ENCODE data around the gene WAC. TPM values are rescaled to one million over a fixed set of nuclear protein-coding genes. Genes with fewer than 3 reads are reported as not detected.
"Not testable (repeated sequence)": the region's sequence is repeated elsewhere in the genome, so short reads cannot be mapped to it uniquely, and the experiment has no call there.

WAC gene
- total and polyA plus RNA-seq, 4 donors, result 53.7 to 149 (median 90.2) TPM

DNA sequence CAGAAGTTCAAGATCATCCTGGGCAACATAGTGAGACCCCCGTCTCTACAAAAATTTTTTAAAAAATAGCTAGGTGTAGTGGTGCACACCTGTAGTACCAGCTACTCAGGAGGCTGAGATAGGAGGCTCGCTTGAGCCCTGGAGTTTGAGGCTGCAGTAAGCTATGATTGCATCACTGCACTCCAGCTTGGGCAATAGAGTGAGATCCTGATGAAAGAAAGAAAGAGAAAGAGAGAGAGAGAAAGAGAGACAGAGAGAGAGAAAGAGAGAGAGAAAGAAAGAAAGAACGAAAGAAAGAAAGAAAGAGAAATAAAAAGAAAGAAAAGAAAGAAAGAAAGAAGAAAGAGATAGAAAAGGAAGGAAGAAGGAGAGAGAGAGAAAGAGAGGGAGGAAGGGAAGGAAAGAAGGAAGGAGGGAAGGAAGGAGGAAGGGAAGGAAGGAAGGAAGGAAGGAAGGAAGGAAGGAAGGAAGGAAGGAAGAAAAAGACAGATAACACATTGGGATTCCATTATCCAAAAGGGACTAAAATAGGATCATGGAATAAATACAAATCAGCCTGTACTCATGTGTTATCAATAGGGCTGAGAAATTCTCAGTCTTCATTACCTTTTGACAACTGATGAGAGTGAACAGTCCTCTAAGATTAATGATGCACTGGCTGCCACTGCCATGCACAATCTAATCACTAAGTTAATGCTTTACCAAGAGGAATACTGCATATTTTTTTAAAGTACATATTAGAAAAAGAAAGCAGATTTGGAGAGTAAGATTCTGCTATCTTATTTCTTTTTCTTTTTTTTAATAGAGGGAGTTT, 35.4 kb upstream of the WAC start:
- WGBS, 2 donors, result 62 to 79% methylated on average over 3 of the region's 3 CpGs
- intact Hi-C loops (cut with DNase I), result no loop called here
- Histone ChIP-seq H3K4me1 (ENCODE audit: control insufficient read depth in 1 of 2, insufficient read depth in 2 of 2, low read length in 2 of 2) (peaks cover 0 to 2% of the 10 kb centered on the region in 2 donors), H3K4me3 (ENCODE audit: low read length in 2 of 2) (no peak overlapping the region), H3K9me3 (ENCODE audit: control insufficient read depth, low read length) (no peaks in the 10 kb centered on the region), H3K27me3 (ENCODE audit: control insufficient read depth in 1 of 2, insufficient read depth in 2 of 2, low read length in 1 of 2) (no peaks in the 10 kb centered on the region), H3K27ac (ENCODE audit: low read depth in 1 of 2, low read length in 2 of 2) (no peak overlapping the region), H3K36me3 (ENCODE audit: control insufficient read depth in 1 of 2, insufficient read depth in 2 of 2, low read length in 1 of 2) (no peaks in the 10 kb centered on the region)
- no peak for DNase-seq
- no peak for ATAC-seq (ENCODE audit: low FRiP score)

GRCh38 chr10:28500203-28500602, 32.7 kb upstream of the WAC start:
- WGBS, 2 donors, result 52 to 66% methylated on average over 5 of the region's 5 CpGs
- H3K27me3 ChIP-seq (ENCODE audit: control insufficient read depth in 1 of 2, insufficient read depth in 2 of 2, low read length in 1 of 2); intact Hi-C loops (cut with DNase I); H3K36me3 ChIP-seq (ENCODE audit: control insufficient read depth in 1 of 2, insufficient read depth in 2 of 2, low read length in 1 of 2); H3K9me3 ChIP-seq (ENCODE audit: control insufficient read depth, low read length); ATAC-seq (ENCODE audit: low FRiP score); H3K4me3 ChIP-seq (ENCODE audit: low read length in 2 of 2); DNase-seq; H3K27ac ChIP-seq (ENCODE audit: low read depth in 1 of 2, low read length in 2 of 2); H3K4me1 ChIP-seq (ENCODE audit: control insufficient read depth in 1 of 2, insufficient read depth in 2 of 2, low read length in 2 of 2): not testable (repeated sequence)

DNA sequence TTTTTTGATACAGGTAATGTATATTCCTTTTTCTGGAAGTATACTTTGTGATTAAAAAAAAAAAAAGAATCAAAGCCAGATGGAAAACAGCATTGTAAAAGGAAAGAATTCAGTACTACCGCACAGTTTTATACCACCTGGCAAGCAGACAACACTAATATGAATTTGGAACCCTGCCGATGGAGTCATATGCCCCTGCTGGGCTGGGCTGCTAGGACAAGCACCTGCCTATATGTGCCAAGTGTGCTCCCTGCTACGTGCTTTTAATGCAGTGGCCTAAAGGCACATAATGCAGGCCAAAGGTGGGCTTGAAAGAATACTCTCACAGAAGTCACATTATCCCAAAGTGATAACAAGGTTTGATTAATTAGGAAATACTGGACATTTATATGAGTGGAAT, 29.8 kb upstream of the WAC start:
- ATAC-seq (ENCODE audit: low FRiP score) (no peak), DNase-seq (no peak)
- Histone ChIP-seq H3K4me1 (ENCODE audit: control insufficient read depth in 1 of 2, insufficient read depth in 2 of 2, low read length in 2 of 2) (no peaks in the 10 kb centered on the region), H3K9me3 (ENCODE audit: control insufficient read depth, low read length) (no peaks in the 10 kb centered on the region), H3K27me3 (ENCODE audit: control insufficient read depth in 1 of 2, insufficient read depth in 2 of 2, low read length in 1 of 2) (no peaks in the 10 kb centered on the region), H3K27ac (ENCODE audit: low read depth in 1 of 2, low read length in 2 of 2) (no peak overlapping the region), H3K36me3 (ENCODE audit: control insufficient read depth in 1 of 2, insufficient read depth in 2 of 2, low read length in 1 of 2) (no peaks in the 10 kb centered on the region), H3K4me3 (ENCODE audit: low read length in 2 of 2) (no peak overlapping the region)
- intact Hi-C loops (cut with DNase I), result no loop called here
- 7 to 13% methylated on average over 3 of the region's 3 CpGs for WGBS, 2 donors

- DNase-seq (no peak), ATAC-seq (ENCODE audit: low FRiP score) (no peak)
- 88 to 91% methylated on average over 4 of the region's 4 CpGs for WGBS, 2 donors
- intact Hi-C loops (cut with DNase I), result no loop called here
- Histone ChIP-seq H3K9me3 (ENCODE audit: control insufficient read depth, low read length) (no peaks in the 10 kb centered on the region), H3K4me1 (ENCODE audit: control insufficient read depth in 1 of 2, insufficient read depth in 2 of 2, low read length in 2 of 2) (no peaks in the 10 kb centered on the region), H3K36me3 (ENCODE audit: control insufficient read depth in 1 of 2, insufficient read depth in 2 of 2, low read length in 1 of 2) (no peaks in the 10 kb centered on the region), H3K27me3 (ENCODE audit: control insufficient read depth in 1 of 2, insufficient read depth in 2 of 2, low read length in 1 of 2) (no peaks in the 10 kb centered on the region), H3K4me3 (ENCODE audit: low read length in 2 of 2) (no peak overlapping the region), H3K27ac (ENCODE audit: low read depth in 1 of 2, low read length in 2 of 2) (no peak overlapping the region)
These were observed 27.5 kb upstream of the WAC start for GRCh38 chr10:28505359-28505959.

DNA sequence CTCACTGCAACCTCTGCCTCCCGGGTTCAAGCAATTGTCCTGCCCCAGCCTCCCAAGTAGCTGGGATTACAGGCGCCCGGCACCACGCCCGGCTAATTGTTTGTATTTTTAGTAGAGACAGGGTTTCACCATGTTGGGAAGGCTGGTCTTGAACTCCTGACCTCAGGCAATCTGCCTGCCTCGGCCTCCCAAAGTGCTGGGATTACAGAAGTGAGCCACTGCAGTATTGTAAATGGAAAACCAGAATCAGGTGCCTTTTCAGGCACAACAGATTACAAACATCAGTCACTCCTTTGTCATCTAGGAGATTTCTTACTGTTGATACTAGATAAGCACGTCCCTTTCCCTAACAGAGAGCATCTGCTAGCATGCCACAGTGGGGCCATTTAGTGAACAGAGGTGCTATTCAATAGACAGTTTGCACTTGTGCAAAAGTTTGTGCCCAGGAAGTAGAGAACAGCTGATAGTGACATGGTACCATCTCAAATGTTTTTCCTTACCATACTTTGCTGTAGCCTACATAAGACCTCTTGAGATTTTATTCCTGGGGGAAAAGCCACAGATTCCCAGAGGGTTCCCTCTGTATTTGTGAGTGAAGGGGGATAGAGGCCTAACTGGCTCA, 24.5 kb upstream of the WAC start:
- no peak overlapping the region for H3K4me3 ChIP-seq (ENCODE audit: low read length in 2 of 2)
- H3K4me1 ChIP-seq (ENCODE audit: control insufficient read depth in 1 of 2, insufficient read depth in 2 of 2, low read length in 2 of 2), result no peaks in the 10 kb centered on the region
- H3K36me3 ChIP-seq (ENCODE audit: control insufficient read depth in 1 of 2, insufficient read depth in 2 of 2, low read length in 1 of 2), result no peaks in the 10 kb centered on the region
- DNase-seq, result no peak
- no peaks in the 10 kb centered on the region for H3K9me3 ChIP-seq (ENCODE audit: control insufficient read depth, low read length)
- no peak overlapping the region for H3K27ac ChIP-seq (ENCODE audit: low read depth in 1 of 2, low read length in 2 of 2)
- intact Hi-C loops (cut with DNase I), result no loop called here
- 81 to 85% methylated on average over 7 of the region's 7 CpGs for WGBS, 2 donors
- no peak for ATAC-seq (ENCODE audit: low FRiP score)
- H3K27me3 ChIP-seq (ENCODE audit: control insufficient read depth in 1 of 2, insufficient read depth in 2 of 2, low read length in 1 of 2), result no peaks in the 10 kb centered on the region

DNA sequence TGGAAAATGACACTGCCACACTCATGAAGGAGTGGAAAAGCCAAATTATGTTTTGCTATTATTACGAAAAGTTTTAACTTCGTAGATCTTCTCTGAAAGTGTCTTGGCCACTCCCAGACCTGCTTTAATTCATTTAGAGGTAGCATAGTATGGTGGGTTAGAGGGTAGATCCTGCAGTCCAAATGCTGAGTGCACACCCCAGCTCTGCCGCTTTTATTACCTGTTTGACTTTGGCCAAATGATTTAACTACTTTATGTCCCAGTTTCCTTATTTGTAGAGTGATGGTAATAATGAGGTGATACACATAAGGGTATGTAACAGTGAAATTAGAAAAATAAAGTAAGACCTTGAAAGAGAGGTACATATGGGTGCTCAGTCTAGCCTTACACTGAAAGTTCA, 23.6 kb upstream of the WAC start:
- no peaks in the 10 kb centered on the region for H3K9me3 ChIP-seq (ENCODE audit: control insufficient read depth, low read length)
- intact Hi-C loops (cut with DNase I), result no loop called here
- H3K4me3 ChIP-seq (ENCODE audit: low read length in 2 of 2), result no peak overlapping the region
- no peaks in the 10 kb centered on the region for H3K27me3 ChIP-seq (ENCODE audit: control insufficient read depth in 1 of 2, insufficient read depth in 2 of 2, low read length in 1 of 2)
- no peaks in the 10 kb centered on the region for H3K4me1 ChIP-seq (ENCODE audit: control insufficient read depth in 1 of 2, insufficient read depth in 2 of 2, low read length in 2 of 2)
- no peaks in the 10 kb centered on the region for H3K36me3 ChIP-seq (ENCODE audit: control insufficient read depth in 1 of 2, insufficient read depth in 2 of 2, low read length in 1 of 2)
- ATAC-seq (ENCODE audit: low FRiP score), result no peak
- WGBS, 2 donors, result 88 to 92% methylated on average over 3 of the region's 3 CpGs
- DNase-seq, result no peak
- H3K27ac ChIP-seq (ENCODE audit: low read depth in 1 of 2, low read length in 2 of 2), result no peak overlapping the region

GRCh38 chr10:28514648-28515047, 18.3 kb upstream of the WAC start:
- DNase-seq, result no peak
- Histone ChIP-seq H3K9me3 (ENCODE audit: control insufficient read depth, low read length) (no peaks in the 10 kb centered on the region), H3K27ac (ENCODE audit: low read depth in 1 of 2, low read length in 2 of 2) (no peak overlapping the region), H3K36me3 (ENCODE audit: control insufficient read depth in 1 of 2, insufficient read depth in 2 of 2, low read length in 1 of 2) (no peaks in the 10 kb centered on the region), H3K27me3 (ENCODE audit: control insufficient read depth in 1 of 2, insufficient read depth in 2 of 2, low read length in 1 of 2) (no peaks in the 10 kb centered on the region), H3K4me3 (ENCODE audit: low read length in 2 of 2) (no peak overlapping the region), H3K4me1 (ENCODE audit: control insufficient read depth in 1 of 2, insufficient read depth in 2 of 2, low read length in 2 of 2) (no peaks in the 10 kb centered on the region)
- no peak for ATAC-seq (ENCODE audit: low FRiP score)
- 90 to 100% methylated on average over 1 of the region's 1 CpG for WGBS, 2 donors
- intact Hi-C loops (cut with DNase I), result no loop called here

DNA sequence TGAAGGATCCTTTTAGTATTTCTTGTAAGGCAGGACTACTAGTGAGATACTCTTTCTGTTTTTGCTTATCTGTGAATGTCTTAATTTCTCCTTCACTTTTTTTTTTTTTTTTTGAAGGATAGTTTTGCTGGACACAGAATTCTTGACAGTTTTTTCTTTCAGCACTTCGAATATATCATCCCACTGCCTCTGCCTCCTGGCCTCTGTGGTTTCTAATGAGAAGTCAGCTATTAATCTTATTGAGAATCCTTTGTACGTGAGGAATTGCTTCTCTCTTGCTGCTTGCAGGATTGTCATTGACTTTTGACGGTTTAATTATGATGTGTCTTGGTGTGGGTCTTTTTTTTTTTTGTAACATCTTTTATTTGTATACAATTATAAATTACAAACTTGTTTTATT, 12.6 kb upstream of the WAC start:
- Histone ChIP-seq H3K9me3 (ENCODE audit: control insufficient read depth, low read length) (no peaks in the 10 kb centered on the region), H3K27ac (ENCODE audit: low read depth in 1 of 2, low read length in 2 of 2) (no peak overlapping the region), H3K4me1 (ENCODE audit: control insufficient read depth in 1 of 2, insufficient read depth in 2 of 2, low read length in 2 of 2) (no peaks in the 10 kb centered on the region), H3K27me3 (ENCODE audit: control insufficient read depth in 1 of 2, insufficient read depth in 2 of 2, low read length in 1 of 2) (no peaks in the 10 kb centered on the region), H3K4me3 (ENCODE audit: low read length in 2 of 2) (no peak overlapping the region), H3K36me3 (ENCODE audit: control insufficient read depth in 1 of 2, insufficient read depth in 2 of 2, low read length in 1 of 2) (no peaks in the 10 kb centered on the region)
- no peak for DNase-seq
- intact Hi-C loops (cut with DNase I), result no loop called here
- 93 to 94% methylated on average over 3 of the region's 3 CpGs for WGBS, 2 donors
- no peak for ATAC-seq (ENCODE audit: low FRiP score)

- H3K9me3 ChIP-seq (ENCODE audit: control insufficient read depth, low read length); intact Hi-C loops (cut with DNase I): not testable (repeated sequence)
- 82% methylated on average over 4 of the region's 4 CpGs for WGBS, 2 donors
These were observed 12.1 kb upstream of the WAC start for GRCh38 chr10:28520828-28521227.

More at GRCh38 chr10:28520828-28521227, 12.1 kb upstream of the WAC start:
- H3K4me3 ChIP-seq (ENCODE audit: low read length in 2 of 2); ATAC-seq (ENCODE audit: low FRiP score); DNase-seq; H3K36me3 ChIP-seq (ENCODE audit: control insufficient read depth in 1 of 2, insufficient read depth in 2 of 2, low read length in 1 of 2); H3K27ac ChIP-seq (ENCODE audit: low read depth in 1 of 2, low read length in 2 of 2); H3K27me3 ChIP-seq (ENCODE audit: control insufficient read depth in 1 of 2, insufficient read depth in 2 of 2, low read length in 1 of 2); H3K4me1 ChIP-seq (ENCODE audit: control insufficient read depth in 1 of 2, insufficient read depth in 2 of 2, low read length in 2 of 2): not testable (repeated sequence)
